OCI-LY1 (cell line): ENCODE measurements around the gene LAG3.

Source experiments
- H2AFZ ChIP-seq: fragments of 200-600 bp; sonication (generic), shearing (Covaris generic); 2 replicates; pipeline ENCODE4 v1.6.0; 2014; ENCODE audit warnings: antibody characterized with exemption, mild to moderate bottlenecking, low read length
- H3F3A ChIP-seq: fragments of 200-600 bp; sonication (generic), shearing (Covaris generic); 2 replicates; pipeline ENCODE4 v1.6.0; 2014; ENCODE audit warnings: mild to moderate bottlenecking, antibody characterized with exemption, low read length, moderate library complexity; ENCODE audit not compliant: insufficient read depth
- H3K27ac ChIP-seq: fragments of 200-600 bp; sonication (generic); 2 replicates; pipeline ENCODE4 v1.5.1; 2014; ENCODE audit warnings: low read length, mixed run types, mild to moderate bottlenecking, low read depth; ENCODE audit not compliant: poor library complexity, severe bottlenecking
- H3K27me3 ChIP-seq: fragments of 200-600 bp; sonication (generic); 2 replicates; pipeline ENCODE4 v1.6.0; 2014; ENCODE audit warnings: antibody characterized with exemption, mild to moderate bottlenecking, low read length, moderate library complexity; ENCODE audit not compliant: insufficient read depth
- H3K36me3 ChIP-seq: fragments of 200-600 bp; sonication (generic); 2 replicates; pipeline ENCODE4 v1.6.1; 2014; ENCODE audit warnings: mild to moderate bottlenecking, antibody characterized with exemption, low read length, moderate library complexity, mixed read lengths; ENCODE audit not compliant: insufficient read depth
- H3K4me1 ChIP-seq: fragments of 200-600 bp; sonication (generic); 2 replicates; pipeline ENCODE4 v1.5.1; 2014; ENCODE audit warnings: mild to moderate bottlenecking, low read length, moderate library complexity; ENCODE audit not compliant: insufficient read depth, severe bottlenecking
- H3K4me2 ChIP-seq: fragments of 200-600 bp; sonication (generic), shearing (Covaris generic); 2 replicates; pipeline ENCODE4 v1.6.1; 2014; ENCODE audit warnings: low read length
- H3K4me3 ChIP-seq: fragments of 200-600 bp; sonication (generic); 2 replicates; pipeline ENCODE4 v1.5.1; 2014; ENCODE audit warnings: low read length, low read depth, mild to moderate bottlenecking, mixed read lengths; ENCODE audit not compliant: poor library complexity, severe bottlenecking
- H3K79me2 ChIP-seq: fragments of 200-600 bp; shearing (Covaris generic); 2 replicates; pipeline ENCODE4 v1.6.1; 2016; ENCODE audit warnings: mixed run types, low read length, mixed read lengths; ENCODE audit not compliant: insufficient read depth
- H3K9ac ChIP-seq: fragments of 200-600 bp; sonication (generic), shearing (Covaris generic); 2 replicates; pipeline ENCODE4 v1.6.1; 2014; ENCODE audit warnings: mild to moderate bottlenecking, low read length, mixed read lengths
- H3K9me2 ChIP-seq: fragments of 200-600 bp; sonication (generic), shearing (Covaris generic); 2 replicates; pipeline ENCODE4 v1.6.1; 2014; ENCODE audit warnings: low read depth, mild to moderate bottlenecking, low read length, mixed read lengths
- H3K9me3 ChIP-seq: fragments of 200-600 bp; shearing (Covaris generic); 2 replicates; pipeline ENCODE4 v1.6.1; 2014; ENCODE audit warnings: low read length, mixed read lengths
- H4K20me1 ChIP-seq: fragments of 200-600 bp; sonication (generic), shearing (Covaris generic); 2 replicates; pipeline ENCODE4 v1.6.0; 2016; ENCODE audit warnings: mild to moderate bottlenecking, low read length; ENCODE audit not compliant: insufficient read depth
- EZH2 ChIP-seq: fragments of 200-600 bp; sonication (generic), shearing (Covaris generic); IDR thresholded peaks from 2 replicates; pipeline ENCODE4 v1.8.0; 2017; ENCODE audit warnings: borderline replicate concordance, mixed run types, mild to moderate bottlenecking, antibody characterized with exemption, low read length, moderate library complexity, mixed read lengths
- TF ChIP-seq, protein P1 (sequence below): fragments of 200-600 bp; sonication (generic), shearing (Covaris generic); IDR thresholded peaks from 2 replicates; pipeline ENCODE4 v1.5.1; 2017; ENCODE audit warnings: mild to moderate bottlenecking, antibody characterized with exemption, low read length, moderate library complexity, mixed read lengths

The LAG3 gene

DNA sequence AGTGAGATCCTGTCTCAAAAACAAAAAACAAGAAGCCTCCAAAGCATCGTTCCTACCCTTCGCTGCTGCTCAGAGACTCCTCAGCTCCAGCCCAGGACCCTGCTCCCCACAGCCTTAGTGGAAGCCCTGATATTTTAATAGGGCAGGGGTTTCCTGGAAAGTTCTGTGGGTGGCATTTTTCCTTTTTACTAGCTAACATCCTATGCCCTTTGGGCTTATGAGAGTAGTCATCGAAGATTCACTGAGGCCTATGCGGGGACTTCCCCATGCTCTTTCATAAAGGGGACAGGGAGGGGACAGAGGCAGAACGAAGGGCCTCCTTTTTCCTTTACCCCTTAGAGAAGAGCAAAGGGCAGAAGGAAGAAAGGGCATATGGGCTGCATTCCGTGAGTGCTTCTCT is 8.3 kb downstream of the LAG3 start:
- H3K36me3 ChIP-seq = no peaks in the 10 kb centered on the region
- no peaks in the 10 kb centered on the region for H3F3A ChIP-seq
- H3K4me3 ChIP-seq = no peak overlapping the region
- H3K9ac ChIP-seq = no peak overlapping the region
- no peak for TF ChIP-seq EZH2
- 0 out of 2 replicates have a peak, but pooled peaks cover 5% of the 10 kb centered on the region for H3K27me3 ChIP-seq
- H4K20me1 ChIP-seq = no peaks in the 10 kb centered on the region
- no peaks in the 10 kb centered on the region for H3K9me3 ChIP-seq
- H3K9me2 ChIP-seq = no peaks in the 10 kb centered on the region
- H3K4me2 ChIP-seq = no peak overlapping the region
- peaks cover 22% of the 10 kb centered on the region for H3K4me1 ChIP-seq
- no peak overlapping the region for H2AFZ ChIP-seq
- no peak overlapping the region for H3K27ac ChIP-seq
- no peaks in the 10 kb centered on the region for H3K79me2 ChIP-seq

DNA sequence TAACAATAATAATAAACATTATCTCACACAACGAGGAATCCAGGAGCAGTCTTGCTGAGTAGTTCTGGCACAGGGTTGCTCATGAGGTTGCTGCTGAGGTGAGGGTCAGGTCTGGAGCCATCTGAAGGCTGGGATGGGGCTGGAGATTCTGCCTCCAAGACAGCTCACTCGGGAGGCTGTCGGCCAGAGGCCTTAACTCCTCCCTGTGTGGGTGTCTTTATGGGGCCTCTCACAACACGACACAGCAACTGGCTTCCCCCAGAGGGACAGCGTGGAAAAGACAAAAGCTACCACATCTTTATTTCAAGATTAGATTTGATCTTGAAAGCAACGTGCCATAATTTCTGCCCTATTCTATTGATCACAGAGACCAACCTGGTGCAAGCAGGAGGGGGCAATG is 9.8 kb downstream of the LAG3 start:
- H2AFZ ChIP-seq = no peak overlapping the region
- H3K36me3 ChIP-seq = no peaks in the 10 kb centered on the region
- H3K9ac ChIP-seq = no peak overlapping the region
- H3K79me2 ChIP-seq = no peaks in the 10 kb centered on the region
- TF ChIP-seq, protein P1, sequence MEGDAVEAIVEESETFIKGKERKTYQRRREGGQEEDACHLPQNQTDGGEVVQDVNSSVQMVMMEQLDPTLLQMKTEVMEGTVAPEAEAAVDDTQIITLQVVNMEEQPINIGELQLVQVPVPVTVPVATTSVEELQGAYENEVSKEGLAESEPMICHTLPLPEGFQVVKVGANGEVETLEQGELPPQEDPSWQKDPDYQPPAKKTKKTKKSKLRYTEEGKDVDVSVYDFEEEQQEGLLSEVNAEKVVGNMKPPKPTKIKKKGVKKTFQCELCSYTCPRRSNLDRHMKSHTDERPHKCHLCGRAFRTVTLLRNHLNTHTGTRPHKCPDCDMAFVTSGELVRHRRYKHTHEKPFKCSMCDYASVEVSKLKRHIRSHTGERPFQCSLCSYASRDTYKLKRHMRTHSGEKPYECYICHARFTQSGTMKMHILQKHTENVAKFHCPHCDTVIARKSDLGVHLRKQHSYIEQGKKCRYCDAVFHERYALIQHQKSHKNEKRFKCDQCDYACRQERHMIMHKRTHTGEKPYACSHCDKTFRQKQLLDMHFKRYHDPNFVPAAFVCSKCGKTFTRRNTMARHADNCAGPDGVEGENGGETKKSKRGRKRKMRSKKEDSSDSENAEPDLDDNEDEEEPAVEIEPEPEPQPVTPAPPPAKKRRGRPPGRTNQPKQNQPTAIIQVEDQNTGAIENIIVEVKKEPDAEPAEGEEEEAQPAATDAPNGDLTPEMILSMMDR = no peak
- no peak for TF ChIP-seq EZH2
- H3K4me2 ChIP-seq = no peak overlapping the region
- no peak overlapping the region for H3K4me3 ChIP-seq
- no peak overlapping the region for H3K27ac ChIP-seq
- peaks cover 22% of the 10 kb centered on the region for H3K4me1 ChIP-seq
- no peaks in the 10 kb centered on the region for H4K20me1 ChIP-seq
- no peaks in the 10 kb centered on the region for H3K9me2 ChIP-seq
- no peaks in the 10 kb centered on the region for H3F3A ChIP-seq
- 0 out of 2 replicates have a peak, but pooled peaks cover 5% of the 10 kb centered on the region for H3K27me3 ChIP-seq
- H3K9me3 ChIP-seq = no peaks in the 10 kb centered on the region

DNA sequence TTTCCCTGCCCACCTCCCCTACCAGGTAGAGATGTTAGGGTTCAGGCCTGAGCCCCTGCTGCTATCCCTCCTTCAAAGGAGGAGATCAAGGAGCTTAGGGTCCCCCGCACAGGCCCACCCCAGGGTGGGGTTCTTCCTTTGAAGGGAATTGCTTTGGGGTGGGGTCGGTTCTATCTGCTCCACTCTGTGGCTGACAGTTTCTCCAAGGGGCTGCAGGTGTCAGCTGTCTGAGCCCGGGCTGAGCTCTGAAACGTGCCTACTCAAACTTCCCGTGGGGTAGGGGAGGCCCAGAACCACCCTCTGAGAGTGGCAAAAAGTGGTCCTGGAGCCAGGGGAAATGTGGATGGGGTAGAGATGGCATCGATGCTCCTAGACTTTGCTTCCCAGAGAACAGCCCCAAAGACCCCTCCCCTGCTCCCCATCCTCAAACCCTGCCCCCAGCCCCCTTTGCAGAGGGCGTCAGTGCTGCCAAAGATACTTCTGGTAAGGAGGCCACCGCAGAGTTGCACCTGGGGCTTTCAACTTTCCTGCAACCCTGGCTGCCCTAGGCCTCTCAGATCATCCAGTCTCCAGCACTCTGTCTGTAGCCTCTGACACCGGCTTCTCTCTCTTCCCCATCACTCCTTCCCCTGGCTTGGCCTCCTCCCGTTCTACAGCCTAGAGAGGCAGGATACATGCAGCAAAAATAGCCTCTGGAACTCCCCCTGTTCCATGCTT is 10.7 kb downstream of the LAG3 start:
- no peaks in the 10 kb centered on the region for H4K20me1 ChIP-seq

More for the DNA sequence above, 10.7 kb downstream of the LAG3 start:
- H3F3A ChIP-seq = no peaks in the 10 kb centered on the region
- H3K36me3 ChIP-seq = no peaks in the 10 kb centered on the region
- H3K9me2 ChIP-seq = no peaks in the 10 kb centered on the region
- H3K9ac ChIP-seq = no peak overlapping the region
- no peak overlapping the region for H3K4me2 ChIP-seq
- 0 out of 2 replicates have a peak, but pooled peaks cover under 1% of the 10 kb centered on the region for H3K27me3 ChIP-seq
- H3K4me1 ChIP-seq = peaks cover 19% of the 10 kb centered on the region
- no peak for TF ChIP-seq EZH2
- TF ChIP-seq, protein P1 = no peak
- no peaks in the 10 kb centered on the region for H3K79me2 ChIP-seq
- H2AFZ ChIP-seq = no peak overlapping the region
- no peak overlapping the region for H3K27ac ChIP-seq
- H3K4me3 ChIP-seq = no peak overlapping the region
- no peaks in the 10 kb centered on the region for H3K9me3 ChIP-seq
